GM12878 (cell line): ENCODE data around the gene QPCT. TPM values are rescaled to one million over a fixed set of nuclear protein-coding genes. Genes with fewer than 3 reads are reported as not detected.
A peak's percentile ranks its signal among the peaks of the same experiment; 100 is the strongest.

Experiments used
- ATAC-seq: fragments of 200-7000 bp; cut with Tn5 transposase; 3 replicates; pipeline ENCODE4 v1.9.1; 2020; ENCODE audit warnings: mild to moderate bottlenecking, moderate library complexity
- BruUV-seq: library from RNA; stranded (reverse); fragments of 400-500 nt; replicated peaks from 2 replicates; lab custom pipeline; 2021; lab: Mats Ljungman, UMichigan
- CTCF ChIA-PET: fragments of 300-600 bp; sonication (Branson Sonifier 250); formaldehyde crosslinking; extraction: SDS; loops from one replicate; lab custom pipeline; 2021; ENCODE audit warnings: inconsistent platforms; lab: Yijun Ruan, JAX
- POLR2A ChIA-PET: fragments of 350-600 bp; formaldehyde crosslinking; extraction: SDS; loops from one replicate; lab custom pipeline; 2021; ENCODE audit warnings: inconsistent platforms; lab: Charles Lee
- RAD21 ChIA-PET: fragments of 300-600 bp; sonication (Branson Sonifier 250); formaldehyde crosslinking; loops from one replicate; lab custom pipeline; 2023; ENCODE audit warnings: antibody characterized with exemption; ENCODE audit not compliant: unreplicated experiment; lab: Charles Lee
- SMC1A ChIA-PET: fragments of 300-600 bp; sonication (Branson Sonifier 250); formaldehyde crosslinking; loops from one replicate; lab custom pipeline; 2023; ENCODE audit not compliant: unreplicated experiment, uncharacterized antibody; lab: Charles Lee
- DNase-seq: peaks from one replicate; pipeline ENCODE4 v3.0.0-alpha.2; 2011; ENCODE audit warnings: low read depth, low spot score
- FAIRE-seq: peaks from 3 replicates; lab custom pipeline; 2011; peaks lifted over from hg19 to GRCh38; lab: Jason Lieb, UNC
- H2AFZ ChIP-seq: 2 replicates; pipeline ENCODE4 v1.6.0; 2011; ENCODE audit warnings: low read depth, low read length, control low read depth; ENCODE audit not compliant: control insufficient read depth
- H3K27ac ChIP-seq: 2 replicates; pipeline ENCODE4 v1.5.1; 2011; ENCODE audit warnings: control low read depth; ENCODE audit not compliant: control insufficient read depth, insufficient read depth
- H3K27me3 ChIP-seq, 2 experiments: replicated peaks in 1 of 2; 2 replicates each; pipeline versions ENCODE4 v1.6.0 to v1.6.1; 2011; ENCODE audit warnings: low read length in 1 of 2; ENCODE audit not compliant: control insufficient read depth in 2 of 2, insufficient read depth in 2 of 2
- H3K36me3 ChIP-seq, 2 experiments: 2 replicates each; pipeline ENCODE4 v1.5.1; 2011; ENCODE audit warnings: low read length in 1 of 2; ENCODE audit not compliant: control insufficient read depth in 2 of 2, insufficient read depth in 2 of 2
- H3K4me1 ChIP-seq: 2 replicates; pipeline ENCODE4 v1.6.1; 2011; ENCODE audit warnings: mild to moderate bottlenecking, low read length, moderate library complexity, mixed read lengths; ENCODE audit not compliant: control insufficient read depth, insufficient read depth
- H3K4me2 ChIP-seq: 2 replicates; pipeline ENCODE4 v1.6.0; 2011; ENCODE audit warnings: control low read depth; ENCODE audit not compliant: control insufficient read depth, insufficient read depth
- H3K4me3 ChIP-seq: fragments of 200-600 bp; sonication (generic); 2 replicates; pipeline ENCODE4 v1.5.1; 2016
- H3K79me2 ChIP-seq: 2 replicates; pipeline ENCODE4 v1.6.0; 2011; ENCODE audit warnings: low read length; ENCODE audit not compliant: control insufficient read depth, insufficient read depth
- H3K9ac ChIP-seq: 2 replicates; pipeline ENCODE4 v1.8.0; 2011; ENCODE audit warnings: low read length, control low read depth, mixed read lengths; ENCODE audit not compliant: control insufficient read depth, insufficient read depth
- H3K9me3 ChIP-seq: replicated peaks from 3 replicates; pipeline ENCODE4 v1.5.1; 2011; ENCODE audit warnings: mild to moderate bottlenecking, low read length; ENCODE audit not compliant: control insufficient read depth, insufficient read depth
- H4K20me1 ChIP-seq: 2 replicates; pipeline ENCODE4 v1.6.0; 2011; ENCODE audit not compliant: control insufficient read depth, insufficient read depth
- SP1 ChIP-seq: IDR thresholded peaks from one replicate; pipeline ENCODE4 v1.6.1; 2011; ENCODE audit warnings: low read depth, low read length
- YY1 ChIP-seq: IDR thresholded peaks from 2 replicates; pipeline ENCODE4 v1.6.1; 2011; ENCODE audit warnings: low read depth, mild to moderate bottlenecking, low read length
- WGBS: methylation state at CpG from one replicate; pipeline ENCODE4 v1.1.6; 2016; ENCODE audit warnings: low lambda C conversion rate; ENCODE audit not compliant: insufficient replicate concordance, insufficient coverage; ENCODE audit errors: missing lambda C conversion rate; 5-methylcytosine and 5-hydroxymethylcytosine counted together
- in situ Hi-C: fragments of 300-500 bp; cut with MboI; formaldehyde crosslinking; loops from 9 replicates; pipeline ENCODE4 v1.14.3; 2018; ENCODE audit warnings: mixed read lengths
- intact Hi-C: fragments of 100-400 bp; cut with micrococcal nuclease; formaldehyde crosslinking; loops from one replicate; pipeline ENCODE4 v1.14.2; 2022; ENCODE audit not compliant: unreplicated experiment
- polyA plus RNA-seq, 11 experiments: library from polyadenylated mRNA; depleted of rRNA in 4 of 11; unstranded in 6 of 11; stranded (reverse) in 5 of 11; fragments of >200 nt; fragmentation: Nextera tagmentation in 4 of 11; fragmentation: Illumina TruSeq in 1 of 11; extraction: Ambion mirVana in 4 of 11; extraction: Trizol in 1 of 11; gene quantifications; 1 replicate in 1 of 11; 2 replicates in 10 of 11; pipeline versions ENCODE4 v1.2.1 to v1.2.3, GENCODE V29; 2011 to 2016; ENCODE audit warnings: inconsistent platforms in 2 of 11, missing spikeins in 2 of 11, low read depth in 1 of 11
- total RNA-seq, 4 experiments: library from RNA; depleted of rRNA in 3 of 4; stranded (reverse); fragments of >200 nt in 3 of 4; fragmentation: Illumina TruSeq in 1 of 4; extraction: Trizol in 1 of 4; gene quantifications; 2 replicates each; pipeline versions ENCODE4 v1.2.1 to v1.2.3, GENCODE V29; 2013 to 2021

The QPCT gene
- total and polyA plus RNA-seq, 10 of the 15 experiments (the other 5 are each of a cell fraction or from before 2014, with no cell fraction given), result 0.14 to 0.86 (median 0.18) TPM; not detected in 1

DNA sequence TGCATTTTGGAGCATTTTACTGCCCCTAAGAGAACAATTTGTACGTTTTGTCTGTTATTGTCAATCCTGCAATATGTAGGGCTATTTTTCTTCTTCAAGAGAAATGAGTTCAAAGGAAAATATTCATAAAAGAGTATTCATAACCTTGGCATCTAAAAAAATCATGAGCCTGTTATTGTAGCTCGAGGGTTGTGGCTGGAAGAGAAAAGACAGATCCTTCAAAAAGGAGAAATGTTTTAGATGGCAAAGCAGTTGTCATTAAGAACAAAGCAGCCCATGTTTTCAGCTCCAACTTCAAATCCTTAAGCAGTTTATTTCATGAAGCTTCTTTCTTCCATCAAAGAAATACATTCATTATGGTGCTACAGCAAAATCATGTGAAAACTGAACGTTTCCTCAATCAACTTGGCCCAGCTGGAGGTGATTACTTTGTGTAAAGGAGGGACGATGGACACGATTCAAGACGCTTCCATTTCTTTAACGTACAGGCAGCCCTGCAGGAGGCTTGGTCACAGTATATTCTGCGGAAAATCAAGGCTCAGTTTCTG, 31.4 kb downstream of the QPCT start:
- Histone ChIP-seq H3K4me2 (peak overlapping the region; percentile 93), H3K9me3 (no peaks in the 10 kb centered on the region; the same call in 2 of the 3 replicates), H4K20me1 (no peaks in the 10 kb centered on the region), H3K27me3 (peaks cover 0 to 17% of the 10 kb centered on the region in 2 experiments; a peak in 1 of 4 replicates), H3K4me3 (peak overlapping the region; percentile 48; the same call in 1 of the 2 replicates), H3K4me1 (peaks cover 24% of the 10 kb centered on the region), H2AFZ (no peak overlapping the region; the same call in 1 of the 2 replicates), H3K9ac (peak overlapping the region; percentile 25; the same call in 1 of the 2 replicates), H3K36me3 (no peaks in the 10 kb centered on the region), H3K79me2 (no peaks in the 10 kb centered on the region), H3K27ac (peak overlapping the region; percentile 57)
- ChIA-PET POLR2A (interaction anchor here (1.2 to 3.1 kb wide), 3 partner anchors 8 to 22 kb away, joined by 3 to 22 read pairs (median 5); no protein-coding TSS in a partner anchor), CTCF (interaction anchor here (0.9 to 7.3 kb wide), 9 partner anchors 11 to 502 kb away, joined by 3 to 53 read pairs (median 4); no protein-coding TSS in a partner anchor), RAD21 (interaction anchor here (0.5 to 4.3 kb wide), 13 partner anchors 8 to 1226 kb away, joined by 3 to 39 read pairs (median 6); no protein-coding TSS in a partner anchor), SMC1A (interaction anchor here (0.7 to 6.8 kb wide), 16 partner anchors 11 to 553 kb away, joined by 3 to 53 read pairs (median 4); no protein-coding TSS in a partner anchor)
- DNase-seq, result no peak
- intact Hi-C loops, result loop anchor here (1.0 to 5.0 kb wide), 2 partner anchors 14 to 54 kb away; partner anchors contain the start of gene PRKD3
- no peak for FAIRE-seq
- ATAC-seq, result peak; percentile 26
- in situ Hi-C loops, result no loop called here
- no TSS peak for BruUV-seq
- WGBS, result 7% methylated on average over 8 of the region's 8 CpGs
- TF ChIP-seq YY1 (peak; percentile 22; the same call in 1 of the 2 replicates), SP1 (no peak)
